Astrocyte of the cerebellum (primary cell): Measurements from ENCODE around the gene FOXB2.

Experiments
- DNase-seq: peaks from one replicate; pipeline ENCODE4 v3.0.0-alpha.2; 2011; ENCODE audit warnings: low read depth
- H3K4me3 ChIP-seq: 2 replicates; pipeline ENCODE4 v1.5.1; 2011; ENCODE audit warnings: mild to moderate bottlenecking, low read depth, low read length, moderate library complexity
- in situ Hi-C: cut with HindIII; loops from 2 replicates; pipeline ENCODE4 v1.10.0; 2017; ENCODE audit warnings: low sequenced_read_pairs
- TF ChIP-seq, protein P1 (sequence below): IDR thresholded peaks from 2 replicates; pipeline ENCODE4 v1.5.1; 2012; ENCODE audit warnings: low read length, low read depth, moderate library complexity, mild to moderate bottlenecking; ENCODE audit errors: missing control alignments

Gene FOXB2

DNA sequence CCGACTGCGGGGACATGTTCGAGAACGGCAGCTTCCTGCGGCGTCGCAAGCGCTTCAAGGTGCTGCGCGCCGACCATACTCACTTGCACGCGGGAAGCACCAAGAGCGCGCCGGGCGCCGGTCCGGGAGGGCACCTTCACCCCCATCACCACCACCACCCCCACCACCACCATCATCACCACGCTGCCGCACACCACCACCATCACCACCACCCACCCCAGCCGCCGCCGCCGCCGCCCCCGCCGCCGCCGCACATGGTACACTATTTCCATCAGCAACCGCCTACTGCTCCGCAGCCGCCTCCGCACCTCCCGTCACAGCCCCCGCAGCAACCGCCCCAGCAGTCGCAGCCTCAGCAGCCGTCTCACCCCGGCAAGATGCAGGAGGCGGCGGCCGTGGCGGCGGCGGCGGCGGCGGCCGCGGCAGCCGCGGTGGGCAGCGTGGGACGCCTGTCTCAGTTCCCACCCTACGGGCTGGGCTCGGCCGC is 514 bp downstream of the FOXB2 start:
- DNase-seq = no peak
- in situ Hi-C loops = no loop called here
- H3K4me3 ChIP-seq = no peak overlapping the region
- TF ChIP-seq, protein P1, sequence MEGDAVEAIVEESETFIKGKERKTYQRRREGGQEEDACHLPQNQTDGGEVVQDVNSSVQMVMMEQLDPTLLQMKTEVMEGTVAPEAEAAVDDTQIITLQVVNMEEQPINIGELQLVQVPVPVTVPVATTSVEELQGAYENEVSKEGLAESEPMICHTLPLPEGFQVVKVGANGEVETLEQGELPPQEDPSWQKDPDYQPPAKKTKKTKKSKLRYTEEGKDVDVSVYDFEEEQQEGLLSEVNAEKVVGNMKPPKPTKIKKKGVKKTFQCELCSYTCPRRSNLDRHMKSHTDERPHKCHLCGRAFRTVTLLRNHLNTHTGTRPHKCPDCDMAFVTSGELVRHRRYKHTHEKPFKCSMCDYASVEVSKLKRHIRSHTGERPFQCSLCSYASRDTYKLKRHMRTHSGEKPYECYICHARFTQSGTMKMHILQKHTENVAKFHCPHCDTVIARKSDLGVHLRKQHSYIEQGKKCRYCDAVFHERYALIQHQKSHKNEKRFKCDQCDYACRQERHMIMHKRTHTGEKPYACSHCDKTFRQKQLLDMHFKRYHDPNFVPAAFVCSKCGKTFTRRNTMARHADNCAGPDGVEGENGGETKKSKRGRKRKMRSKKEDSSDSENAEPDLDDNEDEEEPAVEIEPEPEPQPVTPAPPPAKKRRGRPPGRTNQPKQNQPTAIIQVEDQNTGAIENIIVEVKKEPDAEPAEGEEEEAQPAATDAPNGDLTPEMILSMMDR = no peak

DNA sequence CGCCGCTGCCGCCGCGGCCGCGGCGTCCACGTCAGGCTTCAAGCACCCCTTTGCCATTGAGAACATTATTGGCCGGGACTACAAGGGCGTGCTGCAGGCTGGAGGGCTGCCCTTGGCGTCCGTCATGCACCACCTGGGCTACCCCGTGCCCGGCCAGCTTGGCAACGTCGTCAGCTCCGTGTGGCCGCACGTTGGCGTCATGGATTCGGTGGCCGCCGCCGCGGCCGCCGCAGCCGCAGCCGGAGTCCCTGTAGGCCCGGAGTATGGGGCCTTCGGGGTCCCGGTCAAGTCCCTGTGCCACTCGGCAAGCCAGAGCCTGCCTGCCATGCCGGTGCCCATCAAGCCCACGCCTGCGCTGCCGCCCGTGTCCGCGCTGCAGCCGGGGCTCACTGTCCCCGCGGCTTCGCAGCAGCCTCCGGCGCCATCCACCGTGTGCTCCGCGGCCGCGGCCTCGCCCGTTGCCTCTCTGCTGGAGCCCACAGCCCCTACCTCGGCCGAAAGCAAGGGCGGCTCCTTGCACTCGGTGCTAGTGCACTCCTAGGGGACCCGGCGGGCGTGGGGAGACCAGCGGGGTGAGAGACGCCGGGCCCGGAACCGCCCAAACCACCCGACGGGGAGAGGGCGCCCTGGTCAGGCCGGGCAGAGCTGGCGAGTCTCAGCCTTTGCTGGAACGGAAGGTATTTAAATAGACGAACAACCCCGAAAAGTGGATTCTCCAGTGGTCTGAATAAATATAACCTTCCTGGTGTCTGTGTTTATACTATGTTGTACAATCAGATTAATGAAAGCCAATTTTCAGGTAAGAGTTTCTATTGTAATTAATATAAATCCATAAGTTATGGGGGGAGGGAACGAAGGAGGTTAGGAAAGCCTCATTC is 1.2 kb downstream of the FOXB2 start:
- TF ChIP-seq, protein P1 = no peak
- in situ Hi-C loops = no loop called here
- DNase-seq = no peak
- no peak overlapping the region for H3K4me3 ChIP-seq

DNA sequence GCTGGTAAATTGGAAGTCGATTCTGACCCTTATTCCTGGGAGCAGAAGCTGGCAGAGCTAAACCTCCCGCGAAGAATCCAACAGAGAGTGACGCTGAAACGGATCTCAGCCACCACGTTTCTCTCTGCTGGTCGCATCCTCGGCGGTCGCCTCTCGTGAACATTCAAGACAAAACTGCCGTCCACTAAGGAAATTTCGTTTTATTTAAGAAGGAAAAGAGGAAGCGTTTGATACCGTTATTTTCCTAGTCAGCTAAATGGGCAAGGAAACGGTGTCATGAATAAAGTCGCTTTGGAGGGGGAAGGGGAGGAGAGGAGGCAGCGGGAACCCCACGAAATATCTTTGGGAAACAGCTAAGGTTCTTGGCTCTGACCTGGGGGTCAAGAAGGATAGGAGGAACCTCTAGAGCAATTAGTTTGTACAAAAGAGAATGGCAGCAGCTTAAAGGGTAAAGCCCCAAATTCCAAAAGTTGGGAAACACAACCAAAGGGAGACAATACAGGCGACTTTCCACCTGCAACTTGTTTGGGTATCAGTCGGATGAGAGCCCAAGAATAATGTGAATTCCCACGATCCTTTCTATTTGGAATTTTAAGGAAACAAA is 1.9 kb downstream of the FOXB2 start:
- H3K4me3 ChIP-seq = no peak overlapping the region
- in situ Hi-C loops = no loop called here
- TF ChIP-seq, protein P1 = no peak
- no peak for DNase-seq

DNA sequence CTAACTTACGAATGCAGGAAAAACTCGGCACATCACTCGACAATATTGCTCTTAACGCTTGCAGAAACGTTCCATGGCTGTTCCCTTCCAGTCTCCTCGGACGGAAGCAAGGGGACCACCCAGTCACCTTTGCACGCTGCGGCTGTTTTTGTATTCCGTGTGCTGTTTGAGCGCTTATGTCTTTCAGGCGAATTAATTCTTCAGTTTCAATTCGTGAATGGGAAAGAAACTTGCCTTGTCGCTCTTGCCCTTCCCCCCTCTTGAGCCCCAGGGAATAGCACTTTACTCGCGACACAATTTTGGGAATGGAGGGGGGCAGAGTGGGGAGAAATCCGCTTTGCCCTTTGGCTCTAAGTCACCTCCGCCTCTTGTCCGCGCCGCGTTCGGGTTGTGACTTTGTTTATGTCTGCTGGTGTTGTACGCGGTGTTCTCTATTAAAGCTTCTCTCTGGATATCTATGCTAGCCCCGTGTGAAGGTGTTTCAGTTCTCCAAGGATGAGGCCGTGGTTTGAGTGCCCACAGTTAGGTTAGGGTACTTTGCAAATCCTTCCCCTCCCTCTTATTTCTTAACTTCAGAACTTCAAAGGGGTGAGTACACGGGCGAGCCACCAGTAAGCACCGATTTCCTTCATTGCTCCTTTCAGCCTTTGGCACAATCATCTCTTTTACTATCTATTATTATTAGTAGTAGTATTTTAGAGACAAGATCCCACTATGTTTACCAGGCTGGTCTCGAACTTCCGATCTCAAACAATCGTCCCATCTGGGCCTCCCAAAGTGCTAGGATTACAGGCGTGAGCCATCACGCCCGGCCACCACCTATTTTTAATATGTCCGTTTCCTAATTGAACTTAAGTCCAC is 2.7 kb downstream of the FOXB2 start:
- no peak overlapping the region for H3K4me3 ChIP-seq
- DNase-seq = no peak
- in situ Hi-C loops = no loop called here
- TF ChIP-seq, protein P1 = no peak

DNA sequence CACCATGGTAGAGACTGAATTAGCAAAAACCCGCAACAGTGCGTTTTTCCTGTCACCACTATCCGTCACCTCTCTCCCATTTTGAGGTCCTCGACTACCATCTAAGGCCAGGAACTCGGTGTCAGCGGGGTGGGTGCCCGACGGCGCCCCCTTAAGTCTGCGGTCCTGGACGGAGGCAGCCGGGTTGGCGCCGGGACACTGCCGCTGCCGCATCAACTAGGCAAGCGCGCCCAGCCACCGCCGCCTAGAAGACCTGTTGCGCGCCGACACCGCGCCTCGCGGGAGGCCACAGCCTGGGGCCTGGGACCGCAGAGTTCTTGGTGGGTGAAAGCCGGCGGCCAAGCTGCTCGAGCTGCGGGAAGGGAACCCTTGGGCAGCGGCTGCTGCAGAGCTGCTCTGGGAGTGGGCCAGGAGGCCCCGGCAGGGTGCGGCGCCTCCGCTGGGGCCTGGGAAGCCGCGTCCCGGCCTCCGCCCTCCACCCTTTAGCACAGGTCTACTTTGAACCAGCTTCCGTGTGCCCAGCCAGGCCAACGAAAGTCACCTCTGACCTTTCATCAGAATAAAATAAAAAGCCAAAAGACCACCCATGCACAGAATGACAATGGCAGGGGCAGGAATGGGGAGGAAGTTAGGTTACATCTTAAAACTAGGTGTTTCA is 3.5 kb downstream of the FOXB2 start:
- no peak overlapping the region for H3K4me3 ChIP-seq
- TF ChIP-seq, protein P1 = no peak
- DNase-seq = no peak
- in situ Hi-C loops = no loop called here

DNA sequence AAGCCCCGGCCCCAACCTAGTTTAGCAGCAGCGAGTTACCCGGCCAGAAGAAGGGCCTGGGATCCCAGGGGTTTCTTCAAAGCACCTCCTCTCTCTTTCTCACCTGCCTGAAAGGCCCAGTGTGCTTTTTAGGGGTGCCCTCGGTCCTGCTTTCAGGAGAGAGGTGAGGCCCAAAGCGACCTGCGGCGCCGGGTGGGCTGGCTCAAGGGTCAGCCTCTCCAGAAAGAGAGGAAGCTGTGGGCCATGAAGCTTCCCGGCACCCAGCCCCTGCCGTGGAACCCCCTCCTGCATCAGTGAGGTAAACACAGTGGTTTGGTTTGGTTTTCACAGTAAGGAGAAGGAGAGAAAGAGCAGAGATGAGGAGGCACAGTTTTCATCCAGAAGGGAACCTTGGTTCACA is 4.3 kb downstream of the FOXB2 start:
- no peak for DNase-seq
- in situ Hi-C loops = no loop called here
- TF ChIP-seq, protein P1 = no peak
- no peak overlapping the region for H3K4me3 ChIP-seq
